HEK293T (cell line): ENCODE measurements around the gene RPL22.

Experiments used
- CTCF ChIA-PET: fragments of 350-600 bp; formaldehyde crosslinking; extraction: SDS; loops from one replicate; lab custom pipeline; 2021; ENCODE audit warnings: antibody characterized with exemption, inconsistent platforms; lab: Yijun Ruan, JAX
- POLR2A ChIA-PET: fragments of 350-600 bp; formaldehyde crosslinking; extraction: SDS; loops from one replicate; lab custom pipeline; 2020; ENCODE audit warnings: antibody characterized with exemption, inconsistent platforms; lab: Yijun Ruan, JAX
- DNase-seq: peaks from one replicate; pipeline ENCODE4 v3.0.0; 2012; ENCODE audit warnings: mixed read lengths; ENCODE audit errors: extremely low spot score
- ARNT ChIP-seq: fragments of 450-650 bp; IDR thresholded peaks from 2 replicates; pipeline ENCODE4 v1.6.1; 2017; ENCODE audit warnings: mild to moderate bottlenecking
- BHLHE40 ChIP-seq: fragments of 450-650 bp; IDR thresholded peaks from 2 replicates; pipeline ENCODE4 v1.6.1; 2016; ENCODE audit warnings: mild to moderate bottlenecking, moderate library complexity, borderline replicate concordance
- CTBP1 ChIP-seq: fragments of 450-650 bp; IDR thresholded peaks from 2 replicates; pipeline ENCODE4 v1.6.1; 2016; ENCODE audit warnings: borderline replicate concordance
- ELF4 ChIP-seq: fragments of 450-650 bp; IDR thresholded peaks from 2 replicates; pipeline ENCODE4 v1.6.1; 2017; ENCODE audit warnings: antibody characterized with exemption
- FOXA1 ChIP-seq: fragments of 450-650 bp; IDR thresholded peaks from 2 replicates; pipeline ENCODE4 v1.6.1; 2016; ENCODE audit warnings: mild to moderate bottlenecking
- FOXK2 ChIP-seq: fragments of 450-650 bp; IDR thresholded peaks from 2 replicates; pipeline ENCODE4 v1.6.1; 2016; ENCODE audit warnings: mild to moderate bottlenecking
- FOXM1 ChIP-seq: fragments of 450-650 bp; IDR thresholded peaks from 2 replicates; pipeline ENCODE4 v1.6.1; 2017; ENCODE audit warnings: mild to moderate bottlenecking, borderline replicate concordance
- HDGF ChIP-seq: fragments of 450-650 bp; IDR thresholded peaks from 2 replicates; pipeline ENCODE4 v1.6.1; 2017; ENCODE audit warnings: antibody characterized with exemption, borderline replicate concordance
- L3MBTL2 ChIP-seq: fragments of 450-650 bp; conservative IDR thresholded peaks from 2 replicates; pipeline ENCODE4 v1.6.1; 2016; ENCODE audit warnings: mild to moderate bottlenecking
- LEF1 ChIP-seq: fragments of 450-650 bp; IDR thresholded peaks from 2 replicates; pipeline ENCODE4 v1.6.1; 2017; ENCODE audit warnings: mild to moderate bottlenecking, borderline replicate concordance
- NFRKB ChIP-seq: fragments of 450-650 bp; IDR thresholded peaks from 2 replicates; pipeline ENCODE4 v1.6.1; 2016; ENCODE audit warnings: mild to moderate bottlenecking, moderate library complexity
- PKNOX1 ChIP-seq: fragments of 450-650 bp; IDR thresholded peaks from 2 replicates; pipeline ENCODE4 v1.6.1; 2016
- SP1 ChIP-seq: fragments of 450-650 bp; IDR thresholded peaks from 2 replicates; pipeline ENCODE4 v1.6.1; 2017
- SUZ12 ChIP-seq: fragments of 450-650 bp; IDR thresholded peaks from 2 replicates; pipeline ENCODE4 v1.6.1; 2016; ENCODE audit warnings: mild to moderate bottlenecking
- TARDBP ChIP-seq: fragments of 450-650 bp; IDR thresholded peaks from 2 replicates; pipeline ENCODE4 v1.6.1; 2016
- ZNF384 ChIP-seq: fragments of 450-650 bp; IDR thresholded peaks from 2 replicates; pipeline ENCODE4 v1.6.1; 2016

Gene RPL22

GRCh38 chr1:6205849-6206519 is 6.6 kb upstream of the RPL22 start, which contains the start of gene RNF207:
Gene RNF207, plus strand, starts transcription at chr1:6206119. Its CDS starts 417 bp downstream, at chr1:6206536.
- TF ChIP-seq L3MBTL2 = 0 out of 2 replicates have a peak, but pooled peaks have one; percentile 37
- no peak for TF ChIP-seq NFRKB
- CTCF ChIA-PET = interaction anchor here (0.7 to 1.9 kb wide), 5 partner anchors 10 to 217 kb away, joined by 3 to 18 read pairs (median 5); no protein-coding TSS in a partner anchor
- POLR2A ChIA-PET = interaction anchor here (0.6 to 3.9 kb wide), 12 partner anchors 10 to 32 kb away, joined by 3 to 39 read pairs (median 4); partner anchors contain the start of gene ICMT
- peak; percentile 73 for DNase-seq

- ChIA-PET CTCF (interaction anchor here (0.6 kb wide), 1 partner anchor 31 kb away, joined by 4 read pairs; no protein-coding TSS in a partner anchor), POLR2A (interaction anchor here (1.9 kb wide), 1 partner anchor 33 kb away, joined by 11 read pairs; the partner anchor contains the start of gene ICMT)
Observed at GRCh38 chr1:6202256-6202655, 2.9 kb upstream of the RPL22 start.

GRCh38 chr1:6200188-6200809 is 904 bp upstream of the RPL22 start:
- ChIA-PET POLR2A (interaction anchor here (0.9 to 2.1 kb wide), 4 partner anchors 10 to 18 kb away, joined by 3 to 10 read pairs (median 3); no protein-coding TSS in a partner anchor), CTCF (interaction anchor here (0.9 kb wide), 1 partner anchor 8 kb away, joined by 4 read pairs; no protein-coding TSS in a partner anchor)
- DNase-seq = no peak
- no peak for TF ChIP-seq FOXK2
- no peak for TF ChIP-seq TARDBP
- no peak for TF ChIP-seq LEF1
- TF ChIP-seq FOXM1 = no peak
- TF ChIP-seq ARNT = no peak
- TF ChIP-seq SP1 = no peak
- no peak for TF ChIP-seq L3MBTL2
- TF ChIP-seq ELF4 = no peak
- TF ChIP-seq ZNF384 = no peak
- no peak for TF ChIP-seq CTBP1

More at GRCh38 chr1:6202256-6202655, 2.9 kb upstream of the RPL22 start:
- no peak for DNase-seq
- TF ChIP-seq HDGF (no peak), ARNT (no peak), SP1 (no peak), ELF4 (no peak), ZNF384 (no peak), L3MBTL2 (no peak), FOXM1 (no peak), TARDBP (no peak), PKNOX1 (no peak), SUZ12 (no peak), BHLHE40 (no peak), FOXK2 (no peak), NFRKB (no peak), LEF1 (no peak), FOXA1 (no peak), CTBP1 (no peak)

GRCh38 chr1:6198646-6199297 is 623 bp downstream of the RPL22 start:
- POLR2A ChIA-PET = interaction anchor here (1.0 to 2.1 kb wide), 6 partner anchors 9 to 166 kb away, joined by 3 to 11 read pairs (median 3); partner anchors contain the start of gene ICMT

GRCh38 chr1:6197746-6198427 is 1.5 kb downstream of the RPL22 start:
- ChIA-PET POLR2A (interaction anchor here (1.0 to 2.1 kb wide), 4 partner anchors 10 to 38 kb away, joined by 3 to 11 read pairs (median 3); partner anchors contain the start of gene ICMT), CTCF (no interaction called here)
- TF ChIP-seq CTBP1 (no peak), TARDBP (no peak), ARNT (no peak), LEF1 (no peak), NFRKB (no peak), BHLHE40 (no peak), SP1 (no peak), L3MBTL2 (no peak)
- no peak for DNase-seq

More at GRCh38 chr1:6198646-6199297, 623 bp downstream of the RPL22 start:
- TF ChIP-seq NFRKB (no peak), LEF1 (no peak), FOXK2 (no peak)
- CTCF ChIA-PET = interaction anchor here (0.6 to 1.3 kb wide), 2 partner anchors 13 to 221 kb away, joined by 3 to 5 read pairs; no protein-coding TSS in a partner anchor
- no peak for DNase-seq

GRCh38 chr1:6191968-6192367 is 7.4 kb downstream of the RPL22 start:
- ChIA-PET CTCF (interaction anchor here (0.8 to 1.1 kb wide), 2 partner anchors 8 to 13 kb away, joined by 4 read pairs; no protein-coding TSS in a partner anchor), POLR2A (interaction anchor here (2.9 kb wide), 1 partner anchor 13 kb away, joined by 9 read pairs; no protein-coding TSS in a partner anchor)
- TF ChIP-seq FOXM1 = no peak
- TF ChIP-seq HDGF = no peak
- DNase-seq = no peak
